PFSK-1 (cell line): ENCODE data around the gene UVSSA.

ENCODE experiments used
- POLR2AphosphoS5 ChIP-seq: IDR thresholded peaks from 2 replicates; pipeline ENCODE4 v1.6.1; 2012; ENCODE audit warnings: low read depth, mild to moderate bottlenecking, control low read depth, low read length, moderate library complexity
- SIN3A ChIP-seq: IDR thresholded peaks from 2 replicates; pipeline ENCODE4 v1.6.1; 2012; ENCODE audit warnings: mild to moderate bottlenecking, low read length, moderate library complexity, borderline replicate concordance; ENCODE audit not compliant: insufficient read depth
- TAF1 ChIP-seq: IDR thresholded peaks from 2 replicates; pipeline ENCODE4 v1.6.1; 2012; ENCODE audit warnings: low read length, control low read depth, borderline replicate concordance; ENCODE audit not compliant: insufficient read depth

DNA sequence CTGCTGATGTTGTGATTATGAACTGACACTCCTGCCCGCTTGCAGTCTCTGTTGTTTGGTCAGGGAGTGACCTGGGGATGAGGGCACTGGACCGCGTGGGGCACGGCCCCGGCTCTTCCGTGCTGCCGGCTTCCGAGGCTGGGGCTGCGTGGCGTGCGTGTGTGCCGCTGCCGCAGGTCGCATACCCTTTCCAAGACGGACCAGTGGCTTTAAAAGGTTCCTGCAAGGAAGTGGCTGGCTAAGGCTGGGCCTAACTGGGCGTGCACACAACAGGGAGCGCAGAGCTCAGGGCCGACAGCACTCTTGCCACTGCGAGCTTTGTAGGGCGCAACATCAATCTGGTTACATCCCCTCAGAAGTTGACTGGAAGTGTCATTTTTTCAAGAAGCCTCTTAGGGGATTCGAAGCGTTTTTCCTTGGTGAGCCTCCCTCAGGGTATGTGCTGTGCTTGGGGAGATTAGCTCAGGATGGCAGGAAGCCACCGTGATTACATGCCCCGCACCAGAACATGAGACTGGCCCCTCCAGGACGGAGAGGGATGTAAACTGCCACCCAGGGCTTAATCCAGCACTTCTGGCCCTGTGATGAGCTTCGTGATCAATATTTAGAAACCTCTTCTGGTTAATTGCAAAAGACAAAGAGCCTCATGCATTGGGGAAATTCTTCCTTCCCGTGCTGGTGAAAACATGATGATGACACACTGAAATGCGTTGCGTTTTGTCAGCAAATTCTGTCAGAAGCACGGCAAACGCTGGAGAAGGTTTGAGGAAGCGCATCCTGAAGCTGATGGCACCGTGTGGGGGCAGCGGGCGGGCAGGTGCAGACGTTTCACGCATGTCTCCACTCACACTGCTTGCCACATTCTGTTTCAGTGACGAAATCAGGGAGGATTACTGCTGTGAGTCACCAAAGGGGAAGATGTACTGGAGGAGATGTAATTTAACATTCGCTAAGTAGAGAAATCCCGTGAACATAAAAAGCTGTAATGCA is 46.2 kb upstream of the UVSSA start:
- no peak for TF ChIP-seq SIN3A
- TF ChIP-seq TAF1: no peak
- no peak for TF ChIP-seq POLR2AphosphoS5
